ENCODE data around the gene INAFM1.

The INAFM1 gene

DNA sequence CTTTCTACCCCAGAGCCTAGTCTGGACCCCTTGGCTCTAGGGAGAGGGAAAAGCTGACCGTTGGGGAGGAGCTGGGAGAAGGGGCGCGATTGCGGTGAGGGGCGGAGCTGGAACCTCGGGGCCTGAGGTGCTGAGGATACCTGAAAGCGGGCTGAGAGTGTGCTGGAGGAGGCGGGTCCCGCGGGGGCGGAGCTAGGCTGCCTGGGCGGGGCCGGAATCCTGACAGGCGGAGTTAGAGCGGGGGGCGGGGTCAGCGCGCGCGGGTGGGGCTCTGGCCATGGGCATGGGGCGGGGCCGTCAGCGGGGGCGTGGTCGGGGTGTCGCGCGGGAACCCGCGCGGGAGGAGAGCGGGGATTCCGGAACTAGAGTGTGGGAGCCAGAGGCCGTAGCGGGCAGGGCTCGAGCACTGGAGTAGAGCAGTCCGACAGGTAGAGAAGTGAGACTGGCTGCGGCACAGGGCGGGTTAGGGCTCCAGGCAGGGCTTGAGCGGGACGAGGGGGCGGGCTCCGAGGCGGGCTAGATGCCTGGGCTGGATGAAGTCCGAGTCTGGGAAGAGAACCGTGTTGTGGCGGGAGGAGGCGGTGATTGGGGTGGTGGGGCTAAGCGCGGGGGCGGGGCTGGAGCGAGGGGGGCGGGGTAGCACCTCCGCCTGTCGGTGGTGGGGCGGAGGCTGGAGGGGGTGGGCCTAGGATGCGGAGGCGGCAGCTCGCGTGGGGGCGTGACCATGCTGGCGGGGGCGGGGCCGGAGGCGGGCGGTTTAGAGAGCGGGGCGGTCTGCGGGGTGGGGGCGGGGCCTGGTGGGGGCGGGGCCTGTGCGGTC lies at the start of gene INAFM1:
Gene INAFM1, plus strand, starts transcription at position 815 of the 820 bp plus-strand sequence. CDS start 35 bp downstream, outside the sequence.
- DNase-seq = peak; percentile 99

DNA sequence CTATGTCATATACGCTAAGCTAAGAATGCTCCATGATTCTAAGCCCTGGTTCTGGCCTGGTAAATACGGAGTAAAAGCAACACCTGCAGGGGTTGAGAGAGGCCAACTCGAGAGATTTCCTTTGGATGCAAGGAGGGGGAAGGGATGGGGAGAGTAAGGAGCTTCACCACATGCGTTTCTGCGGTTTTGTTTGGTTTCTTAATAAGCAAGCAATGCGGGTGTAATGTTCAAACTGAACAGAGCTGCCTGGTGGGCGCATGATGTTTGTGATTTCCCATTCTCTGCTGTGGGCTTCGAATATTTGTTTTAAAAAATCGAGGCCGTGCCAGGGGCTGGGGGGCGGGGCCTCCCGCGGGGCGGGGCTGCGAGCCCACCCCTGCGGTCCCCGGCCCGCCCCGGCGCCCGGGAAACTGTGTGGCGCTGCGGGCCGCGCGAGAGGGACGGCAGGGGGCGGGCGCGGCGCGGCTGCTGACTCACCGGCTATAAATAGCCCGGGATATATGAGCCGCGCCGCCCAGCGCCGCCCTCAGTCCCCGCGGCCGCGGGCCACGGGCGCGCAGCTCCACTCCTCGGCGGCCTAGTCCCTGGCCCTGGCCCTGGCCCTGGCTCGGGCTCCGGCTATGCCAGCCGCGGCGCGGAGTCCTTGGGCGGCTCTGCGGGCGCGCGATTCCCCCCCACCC lies 48.8 kb upstream of the INAFM1 start:
- peak; percentile 85 for DNase-seq

DNA sequence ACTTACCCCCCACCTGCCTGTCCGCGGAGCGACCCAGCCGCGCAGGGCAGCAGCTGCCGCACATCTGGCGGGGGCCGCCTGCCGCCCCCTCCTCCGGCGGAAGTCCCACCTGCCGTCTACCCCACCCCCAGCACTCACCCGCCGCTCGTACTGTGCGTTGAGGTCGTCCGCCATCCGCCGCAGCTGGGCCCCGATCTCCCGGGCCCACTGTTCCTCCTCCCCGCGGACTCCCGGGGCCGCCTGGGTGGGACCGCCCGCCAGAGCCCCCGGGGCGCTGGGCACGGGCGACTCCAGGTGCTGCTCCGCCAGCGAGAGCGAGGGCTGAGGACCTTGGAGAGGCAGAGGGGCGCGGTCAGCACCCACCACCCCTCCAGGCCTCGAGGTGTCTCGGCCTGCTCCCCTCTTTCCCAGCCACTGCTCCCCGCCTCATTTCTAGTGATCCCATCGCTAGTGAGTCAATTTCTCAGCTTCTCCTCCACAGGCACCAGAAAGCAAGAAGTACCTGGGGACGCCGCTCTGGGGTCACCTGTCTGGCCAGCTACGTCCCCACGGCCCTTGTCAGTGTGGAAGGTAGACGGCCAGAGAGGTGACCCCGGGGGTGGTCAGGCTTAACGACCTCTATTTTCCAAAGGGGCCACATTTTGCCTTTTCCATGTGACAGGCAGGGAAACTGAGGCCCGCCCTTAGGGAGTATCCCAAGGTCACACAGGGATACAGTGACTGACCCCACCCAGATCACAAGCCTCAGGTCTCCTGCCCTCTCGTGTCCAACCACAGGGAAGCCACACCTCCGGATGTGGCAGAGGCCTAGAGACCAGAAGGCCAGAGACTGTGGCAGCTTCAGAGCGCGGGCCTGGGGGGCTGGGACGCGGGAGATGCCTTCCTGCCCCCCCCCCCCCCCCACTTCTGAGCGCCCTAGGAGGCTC lies 48.0 kb upstream of the INAFM1 start:
- no peak for DNase-seq

DNA sequence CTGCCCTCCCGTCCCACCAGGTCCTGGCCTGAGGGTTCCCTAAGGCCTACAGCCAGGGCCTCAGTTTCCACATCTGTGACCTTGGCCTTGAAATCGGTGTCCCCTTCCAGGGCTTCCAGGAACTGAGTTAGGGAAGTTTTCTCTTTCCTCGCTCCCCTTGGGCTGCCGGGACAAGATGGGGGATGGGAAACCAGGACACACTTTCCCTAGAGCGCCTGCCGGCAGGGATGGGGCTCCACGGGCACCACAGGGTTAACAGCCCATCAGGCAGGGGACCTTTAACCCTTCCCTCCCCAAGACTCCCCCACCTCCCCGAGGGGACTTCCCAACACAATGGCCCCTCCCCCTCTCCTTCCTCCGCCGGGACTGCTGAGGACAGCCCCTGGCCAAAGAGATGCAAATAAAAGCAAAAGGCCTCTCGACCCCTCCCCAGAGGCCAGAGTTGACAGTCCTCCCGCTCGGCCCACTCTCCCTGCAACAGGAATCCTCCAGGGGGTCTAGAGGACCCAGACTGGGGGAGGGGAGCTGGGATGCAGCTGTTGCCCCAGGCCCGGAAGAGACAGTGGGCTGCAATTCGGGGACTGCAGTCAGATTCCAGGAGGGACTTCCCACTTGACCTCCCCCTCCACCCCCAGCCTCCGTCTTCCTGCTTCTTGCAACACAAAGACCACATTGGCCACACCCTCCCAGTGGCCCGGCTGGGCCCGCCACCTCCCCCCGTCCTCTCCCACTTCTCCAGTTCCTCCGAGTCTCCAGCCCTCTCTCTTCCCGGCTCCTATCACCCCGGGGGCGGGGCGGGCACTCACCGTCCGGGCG lies 47.1 kb upstream of the INAFM1 start:
- peak; percentile 39 for DNase-seq

DNA sequence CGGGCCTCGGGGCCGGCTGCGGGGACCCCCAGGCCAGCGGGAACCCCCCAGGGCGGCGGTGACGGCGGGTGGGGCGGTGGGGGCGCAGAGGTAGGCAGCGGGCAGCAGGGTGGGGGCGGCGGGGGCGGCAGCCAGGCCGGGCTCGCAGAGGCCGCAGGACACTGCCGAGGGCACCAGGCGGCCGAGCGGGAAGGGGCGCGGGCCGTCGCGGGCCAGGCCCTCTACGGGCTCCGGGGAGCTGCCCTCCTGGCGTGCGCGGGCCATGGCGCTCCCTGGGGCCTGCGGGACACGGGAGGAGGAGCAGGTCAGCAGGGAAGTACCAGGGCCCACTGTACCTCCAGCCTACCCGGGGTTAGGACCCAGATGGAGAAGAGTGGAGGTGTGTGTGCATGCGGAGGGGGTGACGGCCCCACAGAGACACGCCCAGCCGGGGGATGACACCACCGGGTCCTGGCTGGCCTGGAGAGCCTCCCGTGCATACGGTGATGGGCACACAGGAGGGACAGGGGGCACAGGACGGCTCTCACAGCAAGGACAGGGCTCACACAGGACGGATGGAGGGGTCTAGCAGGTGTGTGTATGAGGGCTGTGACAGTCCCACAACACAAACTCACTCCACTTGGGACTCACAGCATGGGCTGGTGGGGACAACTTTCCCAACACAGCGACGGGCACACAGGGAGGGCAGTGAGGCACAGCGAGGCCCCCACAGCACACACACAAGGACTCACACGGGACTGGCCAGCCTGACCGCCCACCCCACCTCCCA lies 46.3 kb upstream of the INAFM1 start:
- peak; percentile 55 for DNase-seq

DNA sequence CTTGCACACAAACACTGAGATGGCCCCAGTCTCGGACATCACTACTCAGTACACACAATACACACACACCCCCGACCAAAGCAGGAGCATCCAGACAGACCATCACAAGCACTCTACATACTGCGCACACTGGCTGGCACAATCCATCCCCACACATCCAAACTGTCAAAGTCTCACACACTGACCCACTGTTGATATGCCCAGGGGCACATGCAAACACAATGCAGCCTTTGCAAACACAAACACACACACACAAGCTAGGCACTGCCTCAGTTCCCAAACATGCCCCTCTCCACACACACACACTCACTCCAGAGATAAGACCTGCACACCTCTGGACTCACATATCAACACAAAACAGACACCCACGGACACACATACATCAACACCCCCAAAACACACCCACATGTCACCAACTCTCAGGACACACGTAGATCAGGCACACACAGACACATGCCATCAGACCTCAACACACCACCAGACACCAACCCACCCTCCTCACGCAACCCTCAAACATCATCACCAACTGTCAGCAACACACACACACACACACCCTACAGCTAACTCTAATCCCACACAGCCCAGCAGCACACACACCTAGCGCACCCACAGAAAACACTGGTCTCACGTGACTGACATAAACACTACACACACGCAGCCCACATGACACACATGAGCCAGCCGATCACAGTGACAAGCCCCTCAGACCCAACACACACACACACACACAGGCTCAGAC lies 45.6 kb upstream of the INAFM1 start:
- DNase-seq = no peak

DNA sequence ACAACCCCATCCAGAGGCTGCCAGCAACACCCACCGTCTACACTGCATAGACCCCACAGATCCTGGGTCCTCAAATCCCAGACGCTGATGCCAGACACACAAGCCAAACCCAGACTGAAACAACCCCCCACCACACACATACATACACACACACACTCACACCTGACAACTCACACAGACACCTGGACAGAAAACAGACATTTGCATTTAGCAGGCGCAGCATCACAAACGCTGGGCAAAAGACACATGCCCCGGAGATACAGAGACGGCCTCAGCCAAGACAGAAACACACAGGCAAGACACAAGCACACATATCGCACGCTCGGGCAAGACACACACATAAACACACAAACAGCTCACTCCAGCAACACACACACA lies 45.0 kb upstream of the INAFM1 start:
- no peak for DNase-seq

DNA sequence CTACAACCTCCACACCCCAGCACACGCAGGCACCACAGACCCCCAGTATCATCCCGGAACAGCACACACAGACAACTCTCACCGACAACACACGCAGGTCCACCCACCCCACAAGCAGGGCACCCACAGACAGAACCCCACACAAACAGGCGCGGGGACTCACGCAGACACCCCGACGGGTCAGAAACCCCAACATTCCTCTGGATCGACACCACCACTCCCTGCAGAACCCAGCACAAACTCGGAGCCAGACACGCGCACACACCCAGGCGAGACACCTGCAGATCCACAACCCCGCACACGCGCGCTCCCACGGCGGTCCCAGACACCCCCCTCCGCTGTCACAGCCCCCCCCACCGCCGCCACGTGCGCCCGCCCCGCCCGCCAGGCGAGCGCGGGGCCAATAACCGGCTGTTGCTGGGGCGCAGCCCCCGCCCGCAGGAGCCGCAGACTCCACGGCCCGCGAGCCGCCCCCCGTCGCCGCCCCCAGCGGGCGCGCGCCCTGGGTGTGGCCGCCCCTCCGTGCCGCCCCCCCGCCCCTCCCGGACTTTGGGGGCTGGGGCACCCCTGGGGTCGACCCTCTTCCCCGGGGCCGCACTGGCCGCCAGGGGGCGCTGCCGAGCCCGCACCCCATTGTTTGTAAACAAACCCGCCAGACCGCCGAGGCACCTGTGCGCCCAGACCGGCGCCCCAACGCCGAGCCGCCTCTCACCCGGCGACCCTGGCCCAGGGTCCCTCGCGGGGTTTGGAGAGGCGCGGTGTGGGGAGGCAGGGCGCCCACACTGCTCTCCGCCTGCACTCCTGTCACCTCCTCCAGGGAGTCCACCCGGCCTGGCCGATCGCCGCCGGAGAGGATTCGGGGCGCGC lies 44.4 kb upstream of the INAFM1 start:
- DNase-seq = peak; percentile 79

DNA sequence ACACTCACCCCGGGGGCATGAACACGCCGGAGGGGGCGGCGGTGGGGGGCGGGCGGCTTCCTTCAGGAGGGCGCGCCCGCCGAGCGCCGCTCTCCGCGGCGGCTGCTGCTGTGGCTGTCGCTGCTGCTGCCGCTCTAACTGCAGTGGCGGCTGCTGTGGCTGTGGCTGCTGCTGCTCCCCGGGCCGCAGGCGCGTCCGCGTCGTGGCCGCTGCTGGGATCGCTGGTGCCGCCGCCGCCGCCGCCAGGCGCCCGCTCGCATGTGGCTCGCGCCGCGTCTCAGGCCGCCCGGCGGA lies 43.8 kb upstream of the INAFM1 start, which contains the start of gene BBC3:
Gene BBC3, minus strand, starts transcription at position 279 of the 294 bp plus-strand sequence. CDS start 2,768 bp downstream, outside the sequence.
- DNase-seq = no peak

DNA sequence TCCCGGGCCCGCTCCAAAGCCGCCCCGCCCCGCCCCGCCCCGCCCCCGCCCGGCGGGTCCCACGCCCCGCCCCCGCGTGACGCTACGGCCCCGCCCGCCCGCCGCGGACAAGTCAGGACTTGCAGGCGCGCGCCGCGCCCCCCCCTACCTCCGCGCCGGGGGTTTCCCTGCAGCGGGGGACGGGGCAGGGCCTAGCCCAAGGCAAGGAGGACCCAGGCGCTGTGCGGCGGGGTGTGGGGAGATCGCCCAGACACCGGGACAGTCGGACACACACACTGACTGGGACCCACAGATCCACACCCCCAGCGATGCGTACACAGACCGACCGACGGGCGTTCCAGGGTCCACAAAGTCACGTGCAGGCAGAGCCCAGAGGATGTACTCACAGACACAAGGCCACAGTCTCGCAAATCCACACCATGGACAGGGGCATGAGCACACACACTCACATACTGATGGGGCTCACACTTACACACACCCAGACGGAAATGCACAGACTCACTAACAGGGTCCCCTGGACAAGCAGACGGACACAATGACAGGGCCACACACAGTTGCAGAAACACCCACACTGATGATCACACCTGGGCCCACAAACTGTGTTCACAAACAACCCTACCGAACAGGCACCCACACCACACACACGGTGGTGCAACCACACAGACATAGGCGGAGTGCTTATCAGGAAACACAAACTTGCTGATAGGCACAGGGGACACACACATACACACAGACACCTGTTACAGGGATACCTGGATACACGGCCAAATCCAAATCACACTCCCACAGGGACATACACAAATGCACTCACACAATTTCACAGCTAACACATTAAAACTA lies 43.2 kb upstream of the INAFM1 start:
- peak; percentile 91 for DNase-seq

DNA sequence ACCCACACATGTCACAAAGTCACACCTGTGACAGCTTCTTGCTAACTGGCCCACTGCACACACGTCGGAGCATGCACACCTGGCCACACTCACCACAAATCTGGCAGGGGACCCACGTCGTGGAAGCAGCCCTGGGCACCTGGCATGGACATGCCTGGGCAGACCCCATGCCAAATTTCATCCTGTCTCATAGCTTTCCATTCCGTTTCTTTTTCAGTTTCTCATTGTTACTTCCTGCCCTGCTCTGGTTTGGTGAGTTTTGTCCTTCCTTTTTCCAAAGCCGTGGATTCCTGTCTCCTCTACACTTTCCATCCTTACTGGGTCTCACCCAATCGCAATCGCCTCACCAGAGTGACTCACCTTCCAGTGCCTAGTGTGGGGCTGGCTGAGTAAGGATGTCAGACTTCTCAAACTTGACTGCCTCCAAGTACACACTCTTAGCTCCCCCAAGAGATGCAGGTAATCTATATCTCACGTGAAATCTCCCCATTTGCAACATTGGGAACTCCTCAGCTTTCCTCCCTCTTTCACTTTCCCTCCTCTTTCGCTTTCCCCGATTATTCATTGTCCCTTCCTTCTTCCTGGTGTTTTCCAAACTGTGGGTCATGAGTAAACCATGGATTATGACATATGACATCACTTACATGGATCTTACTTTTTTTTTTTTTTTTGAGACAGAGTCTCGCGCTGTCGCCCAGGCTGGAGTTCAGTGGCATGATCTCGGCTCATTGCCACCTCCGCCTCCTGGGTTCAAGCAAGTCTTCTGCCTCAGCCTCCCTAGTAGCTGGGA lies 42.1 kb upstream of the INAFM1 start:
- DNase-seq = no peak

DNA sequence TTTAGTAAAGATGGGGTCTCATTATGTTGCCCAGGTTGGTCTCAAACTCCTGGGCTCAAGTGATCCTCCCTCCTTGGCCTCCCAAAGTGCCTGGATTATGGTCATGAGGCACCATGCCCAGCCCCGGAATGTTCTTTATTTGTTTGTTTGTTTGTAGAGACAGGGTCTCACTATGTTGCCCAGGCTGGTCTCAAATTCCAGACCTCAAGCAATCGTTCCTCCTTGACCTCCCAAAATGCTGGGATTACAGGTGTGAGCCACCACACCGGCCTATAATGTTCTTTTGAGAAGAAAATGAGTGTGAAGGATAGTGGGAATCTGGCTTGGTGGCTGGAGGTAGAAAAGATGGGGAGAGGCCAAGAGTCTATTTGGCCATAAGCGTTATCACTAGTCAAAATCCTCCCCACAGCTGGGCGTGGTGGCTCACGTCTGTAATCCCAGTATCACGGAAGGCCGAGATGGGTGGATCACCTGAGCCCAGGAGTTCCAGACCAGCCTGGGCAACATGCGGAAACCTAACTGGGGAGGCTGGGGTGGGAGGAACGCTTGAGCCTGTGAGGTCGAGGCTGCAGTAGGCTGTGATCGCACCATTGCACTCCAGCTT lies 38.5 kb upstream of the INAFM1 start:
- no peak for DNase-seq

DNA sequence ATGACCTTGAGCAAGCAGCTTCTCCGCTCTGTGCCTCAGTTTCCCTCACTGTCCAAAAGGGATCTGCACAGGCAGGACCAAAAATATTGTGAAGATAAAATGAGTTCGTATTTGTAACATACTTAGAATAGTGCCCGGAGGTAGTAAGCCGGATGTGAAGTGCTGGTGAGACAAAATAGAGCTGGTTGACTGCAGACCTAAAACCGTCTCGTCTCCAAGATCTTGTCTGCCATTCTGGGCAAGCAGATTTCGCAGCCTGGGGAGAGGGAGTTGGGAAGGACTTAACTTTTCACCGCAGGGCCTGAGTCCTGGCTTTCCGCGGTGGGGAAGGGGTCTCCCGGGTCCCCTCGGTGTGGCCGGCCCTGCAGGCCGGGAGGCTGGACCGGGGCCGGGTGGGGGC lies 35.5 kb upstream of the INAFM1 start:
- DNase-seq = no peak

DNA sequence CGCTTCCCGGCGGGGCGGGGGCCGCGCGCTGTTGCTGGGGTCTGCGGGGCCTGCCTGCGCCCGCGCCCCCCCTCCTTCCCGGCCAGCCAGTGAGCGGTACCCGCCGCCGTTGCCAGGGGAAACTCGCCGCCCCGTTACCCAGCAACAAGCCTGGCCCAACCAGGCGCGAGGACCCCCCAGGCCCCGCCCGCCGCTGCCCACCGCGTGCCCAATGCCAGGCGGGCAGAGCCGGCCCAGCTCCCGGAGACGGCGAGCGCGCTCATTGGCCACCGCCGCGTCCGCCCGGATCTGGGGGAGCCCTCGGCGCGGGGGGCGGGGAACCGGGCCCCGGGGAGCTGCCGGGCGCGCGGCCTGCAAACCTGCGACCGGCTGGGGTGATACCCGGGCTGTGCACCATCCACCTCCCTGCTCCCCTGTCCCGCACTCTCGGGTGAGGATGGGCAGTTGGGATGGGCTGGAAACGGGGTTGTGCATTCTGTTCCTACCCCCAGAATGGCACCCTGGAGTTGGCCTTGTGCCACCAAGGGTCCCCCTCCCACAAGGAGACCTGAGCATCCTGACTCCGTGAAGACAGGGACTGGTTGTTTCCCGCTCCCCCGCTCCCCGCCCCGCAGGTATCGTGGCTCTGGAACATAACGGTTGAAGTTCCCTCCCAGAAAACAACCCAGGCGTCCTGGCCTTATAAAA lies 34.9 kb upstream of the INAFM1 start:
- peak; percentile 48 for DNase-seq

DNA sequence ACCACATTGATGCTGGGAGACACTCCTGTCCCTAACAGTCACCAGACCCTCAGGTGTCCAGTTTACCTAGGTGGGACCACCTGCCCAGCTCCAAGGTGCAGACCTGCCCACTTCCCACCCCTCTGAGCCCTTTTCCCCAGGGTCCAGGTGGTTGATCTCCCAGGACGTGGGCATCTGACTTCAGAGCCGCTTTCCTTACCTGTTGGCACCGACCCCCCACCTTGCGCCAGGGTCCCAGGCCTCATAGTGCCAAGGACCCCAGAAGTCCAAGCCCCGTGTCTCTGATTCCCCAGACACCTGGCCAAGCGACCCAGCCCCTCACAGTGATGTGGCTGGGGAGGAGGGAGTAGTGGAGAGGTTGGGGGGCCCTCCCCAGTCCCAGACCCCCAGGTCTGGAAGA lies 34.1 kb upstream of the INAFM1 start:
- DNase-seq = no peak

DNA sequence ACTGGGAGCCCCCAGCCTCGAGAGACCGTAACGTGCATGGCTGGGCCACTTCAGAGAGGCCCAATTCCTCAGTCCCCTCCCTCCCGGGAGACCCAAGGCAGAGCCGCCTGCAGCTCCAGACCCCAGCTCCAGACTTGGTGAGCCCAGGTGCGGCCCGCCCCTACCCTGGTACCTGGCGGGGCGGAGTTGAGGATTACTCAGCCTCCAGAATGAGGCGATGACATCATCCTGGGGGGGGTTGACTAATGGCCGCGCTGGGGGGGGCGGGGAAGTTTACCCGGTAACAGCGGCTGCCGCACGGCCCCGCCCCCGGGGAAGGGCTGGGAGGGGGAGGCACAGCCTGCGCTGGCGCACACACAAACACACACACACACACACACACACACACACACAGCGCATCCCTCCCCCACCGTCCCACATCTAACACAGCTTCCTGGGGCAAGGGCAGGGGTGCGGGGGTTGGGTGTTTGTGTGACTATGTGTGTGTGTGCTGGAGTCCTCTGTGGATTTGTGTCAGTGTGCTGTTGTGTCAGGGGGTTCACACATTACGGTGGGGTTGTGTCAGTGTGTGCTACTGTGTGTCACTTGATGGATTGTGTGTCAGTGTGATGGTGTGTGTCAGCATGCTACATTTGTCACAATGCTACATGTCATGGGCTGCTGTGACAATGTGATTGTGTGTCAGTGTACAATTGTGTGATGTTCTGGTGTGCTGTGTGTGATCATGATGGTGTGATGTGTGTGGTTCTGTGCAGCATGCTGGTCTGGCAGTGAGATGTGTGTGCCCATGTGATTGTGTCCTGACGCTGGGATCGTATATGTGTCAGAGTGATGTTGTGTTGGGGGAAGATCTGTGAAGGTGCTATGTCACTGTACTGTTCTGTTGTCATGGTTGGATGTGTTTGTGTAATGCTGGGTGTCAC lies 33.4 kb upstream of the INAFM1 start:
- DNase-seq = peak; percentile 90
